Liver (tissue), 3 donors: ENCODE measurements around the gene RALB.

Experiments used
- CTCF ChIP-seq: fragments of 150-350 bp; IDR thresholded peaks from 2 replicates; pipeline ENCODE4 v1.5.1; 2017; ENCODE audit warnings: improper control_type of control experiment, low read depth, low read length; ENCODE audit not compliant: missing input control
- NR2F2 ChIP-seq: IDR thresholded peaks from 2 replicates; pipeline ENCODE4 v1.6.1; 2016; ENCODE audit warnings: antibody characterized with exemption
- RAD21 ChIP-seq, 2 donors: IDR thresholded peaks; 2 replicates each; pipeline ENCODE4 v1.6.1; 2016; ENCODE audit warnings: antibody characterized with exemption in 2 of 2, mild to moderate bottlenecking in 2 of 2
- TAF1 ChIP-seq: conservative IDR thresholded peaks from 2 replicates; pipeline ENCODE4 v1.6.1; 2016; ENCODE audit warnings: antibody characterized with exemption, mild to moderate bottlenecking
- ZBTB33 ChIP-seq: IDR thresholded peaks from 2 replicates; pipeline ENCODE4 v1.6.1; 2016; ENCODE audit warnings: antibody characterized with exemption
- donor health status: healthy.
- donor health status: healthy.

GRCh38 chr2:120322329-120322728, 69.7 kb downstream of the RALB start:
- TF ChIP-seq CTCF: no peak
- TF ChIP-seq NR2F2: no peak
- no peak for TF ChIP-seq ZBTB33
- TF ChIP-seq RAD21 (IDR thresholded peaks at IDR 0.05): no peak
- TF ChIP-seq TAF1: no peak
